ENCODE results near the gene SH3GLB2.

The SH3GLB2 gene

DNA sequence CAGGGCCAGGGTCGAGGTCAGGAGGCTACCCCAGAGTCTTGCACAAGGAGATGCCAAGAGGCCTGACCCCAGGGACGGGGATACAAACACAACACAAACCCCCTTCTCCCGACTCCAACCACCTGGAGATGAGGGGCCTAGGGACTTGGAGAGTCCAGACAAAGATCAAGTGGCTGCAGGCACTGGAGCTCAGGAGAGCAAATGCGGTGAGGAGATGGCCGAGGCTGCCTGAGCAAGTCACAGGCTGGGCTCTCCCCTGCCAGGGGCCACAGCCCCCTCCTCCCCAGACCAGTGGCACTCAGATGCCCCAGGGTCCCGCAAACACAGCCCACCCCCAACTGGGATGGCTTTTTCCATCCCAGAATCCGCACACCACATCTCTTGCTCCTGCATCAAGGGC, 15.8 kb downstream of the SH3GLB2 start:
- peaks cover 53% of the 10 kb centered on the region for H3K36me3 ChIP-seq (ENCODE audit: insufficient read depth, low read length)
- no peak overlapping the region for H3K9ac ChIP-seq (ENCODE audit: low read length)
- H3K4me3 ChIP-seq (ENCODE audit: low read depth in 1 of 2, low read length in 2 of 2): no peak overlapping the region

DNA sequence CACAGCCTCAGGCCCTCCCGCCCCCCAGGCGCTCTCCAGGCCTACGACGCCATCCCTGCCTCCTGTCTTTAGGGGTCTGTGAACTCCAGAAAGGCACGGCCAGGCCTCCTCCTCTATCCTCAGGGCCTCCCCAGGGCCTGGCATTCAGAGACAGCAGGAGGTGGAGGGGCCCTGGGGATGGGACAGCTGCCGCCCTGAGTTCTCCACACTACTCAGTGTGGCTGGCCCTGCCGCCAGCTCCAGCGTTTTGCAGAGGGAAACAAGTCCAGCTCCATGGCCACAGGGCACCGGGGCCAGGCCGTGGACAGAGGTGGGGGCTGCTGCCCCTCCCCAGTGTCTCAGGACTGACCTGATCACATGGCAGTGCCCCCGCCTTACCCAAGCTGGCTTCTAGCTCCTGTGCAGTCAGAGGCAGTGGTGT, 16.4 kb downstream of the SH3GLB2 start:
- H3K4me3 ChIP-seq (ENCODE audit: low read depth in 1 of 2, low read length in 2 of 2): no peak overlapping the region
- H3K9ac ChIP-seq (ENCODE audit: low read length): no peak overlapping the region
- peaks cover 53% of the 10 kb centered on the region for H3K36me3 ChIP-seq (ENCODE audit: insufficient read depth, low read length)
- peaks cover 6% of the 10 kb centered on the region for H3K4me1 ChIP-seq (ENCODE audit: insufficient read depth, low read length)
- no peaks in the 10 kb centered on the region for H3K9me3 ChIP-seq (ENCODE audit: low read length)
- H3K27ac ChIP-seq (ENCODE audit: low read depth, low read length): no peak overlapping the region
- H3K27me3 ChIP-seq (ENCODE audit: control insufficient read depth in 1 of 2, insufficient read depth in 2 of 2, low read length in 2 of 2): no peaks in the 10 kb centered on the region

More for the DNA sequence above, 15.8 kb downstream of the SH3GLB2 start:
- H3K9me3 ChIP-seq (ENCODE audit: low read length): no peaks in the 10 kb centered on the region
- no peaks in the 10 kb centered on the region for H3K27me3 ChIP-seq (ENCODE audit: control insufficient read depth in 1 of 2, insufficient read depth in 2 of 2, low read length in 2 of 2)
- peaks cover under 1% of the 10 kb centered on the region for H3K4me1 ChIP-seq (ENCODE audit: insufficient read depth, low read length)
- no peak overlapping the region for H3K27ac ChIP-seq (ENCODE audit: low read depth, low read length)

DNA sequence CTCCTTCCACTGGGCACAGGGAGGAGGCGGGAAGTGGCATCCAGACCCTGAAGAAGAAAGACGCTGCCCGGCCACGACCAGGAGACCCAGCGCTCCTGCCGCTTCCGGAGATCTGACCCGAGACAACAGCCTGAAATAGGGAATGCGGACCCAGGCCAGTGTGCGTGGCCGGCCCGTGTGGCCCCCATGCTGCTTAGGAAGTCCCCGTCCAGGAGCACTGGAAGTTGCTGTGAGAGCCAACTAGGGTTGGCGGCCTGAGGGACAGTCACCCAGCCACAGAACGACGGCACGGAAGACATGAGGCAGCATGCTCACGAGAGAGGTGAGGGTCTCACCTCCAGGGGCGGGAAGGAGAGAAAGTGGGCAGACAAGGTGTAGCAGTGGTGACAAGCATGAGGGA, 17.0 kb downstream of the SH3GLB2 start:
- Histone ChIP-seq H3K4me3 (ENCODE audit: low read depth in 1 of 2, low read length in 2 of 2) (no peak overlapping the region), H3K9me3 (ENCODE audit: low read length) (no peaks in the 10 kb centered on the region), H3K4me1 (ENCODE audit: insufficient read depth, low read length) (peaks cover 11% of the 10 kb centered on the region), H3K9ac (ENCODE audit: low read length) (no peak overlapping the region), H3K36me3 (ENCODE audit: insufficient read depth, low read length) (peaks cover 54% of the 10 kb centered on the region), H3K27ac (ENCODE audit: low read depth, low read length) (no peak overlapping the region), H3K27me3 (ENCODE audit: control insufficient read depth in 1 of 2, insufficient read depth in 2 of 2, low read length in 2 of 2) (no peaks in the 10 kb centered on the region)

DNA sequence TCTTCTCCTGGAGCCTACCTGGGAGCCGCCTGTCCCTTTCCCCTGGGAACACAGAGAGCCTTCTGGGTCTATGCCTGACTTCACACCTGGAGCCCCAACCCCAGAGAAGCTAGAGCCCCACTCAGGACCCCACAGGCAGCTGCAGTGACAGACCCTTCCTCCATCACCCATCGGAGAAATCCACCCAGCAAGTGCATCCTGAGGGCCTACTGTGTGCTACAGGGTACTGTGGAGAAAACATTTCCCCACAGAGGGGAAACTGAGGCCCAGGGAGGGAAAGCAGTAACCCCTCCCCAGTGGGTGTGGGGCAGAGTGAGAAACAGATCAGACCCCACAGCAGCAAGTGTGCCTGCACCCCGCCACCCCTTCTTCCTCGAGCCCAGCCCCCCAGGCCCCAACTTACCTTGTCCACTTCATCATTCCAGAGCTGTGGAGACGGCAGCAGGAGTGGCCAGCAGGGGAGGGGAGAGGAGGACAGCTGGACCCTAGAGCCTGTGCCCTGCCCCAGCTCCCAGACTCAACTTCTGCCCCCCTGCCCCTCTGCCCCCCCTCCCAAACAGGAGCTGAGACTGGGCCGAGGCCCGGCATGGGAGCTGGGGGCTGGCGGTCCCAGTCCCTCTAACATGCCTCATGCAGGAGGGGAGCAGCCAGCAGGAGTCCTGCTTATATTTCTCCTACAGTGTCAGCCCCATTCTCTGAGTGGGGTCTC, 17.7 kb downstream of the SH3GLB2 start:
- H3K4me3 ChIP-seq (ENCODE audit: low read depth in 1 of 2, low read length in 2 of 2): no peak overlapping the region
- no peaks in the 10 kb centered on the region for H3K9me3 ChIP-seq (ENCODE audit: low read length)
- peaks cover 60% of the 10 kb centered on the region for H3K36me3 ChIP-seq (ENCODE audit: insufficient read depth, low read length)
- H3K9ac ChIP-seq (ENCODE audit: low read length): no peak overlapping the region
- H3K27ac ChIP-seq (ENCODE audit: low read depth, low read length): no peak overlapping the region
- no peaks in the 10 kb centered on the region for H3K27me3 ChIP-seq (ENCODE audit: control insufficient read depth in 1 of 2, insufficient read depth in 2 of 2, low read length in 2 of 2)
- H3K4me1 ChIP-seq (ENCODE audit: insufficient read depth, low read length): peaks cover 11% of the 10 kb centered on the region

DNA sequence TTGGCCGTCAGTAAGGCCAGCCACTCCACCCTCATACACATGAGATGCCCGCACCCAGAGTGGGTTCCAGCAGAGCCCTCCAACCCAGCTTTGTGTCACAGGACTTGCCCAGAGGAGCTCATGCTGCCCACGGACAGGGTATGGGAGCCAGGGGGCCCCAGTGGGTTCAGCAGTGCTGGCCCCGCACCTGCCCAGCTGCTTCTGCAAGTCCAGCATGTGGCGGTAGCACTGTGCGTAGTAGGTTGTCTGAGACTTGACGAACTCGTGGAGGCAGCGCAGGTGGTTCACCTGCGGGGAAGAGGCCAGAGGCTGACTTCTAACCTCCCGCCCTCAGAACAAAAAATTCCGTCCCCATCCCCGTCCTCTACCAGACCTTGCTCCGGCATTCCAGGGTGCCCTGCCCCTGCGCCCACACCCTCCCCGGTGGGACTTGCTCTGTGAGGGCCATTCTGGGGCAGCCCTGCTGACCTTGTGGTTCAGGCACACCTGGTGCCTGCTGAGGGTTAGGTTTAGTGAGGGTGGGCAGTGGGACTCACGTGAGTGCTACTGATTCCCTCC, 18.5 kb downstream of the SH3GLB2 start:
- Histone ChIP-seq H3K9ac (ENCODE audit: low read length) (no peak overlapping the region), H3K9me3 (ENCODE audit: low read length) (no peaks in the 10 kb centered on the region), H3K36me3 (ENCODE audit: insufficient read depth, low read length) (peaks cover 55% of the 10 kb centered on the region), H3K27ac (ENCODE audit: low read depth, low read length) (no peak overlapping the region), H3K4me1 (ENCODE audit: insufficient read depth, low read length) (peaks cover 11% of the 10 kb centered on the region), H3K27me3 (ENCODE audit: control insufficient read depth in 1 of 2, insufficient read depth in 2 of 2, low read length in 2 of 2) (no peaks in the 10 kb centered on the region), H3K4me3 (ENCODE audit: low read depth in 1 of 2, low read length in 2 of 2) (no peak overlapping the region)

DNA sequence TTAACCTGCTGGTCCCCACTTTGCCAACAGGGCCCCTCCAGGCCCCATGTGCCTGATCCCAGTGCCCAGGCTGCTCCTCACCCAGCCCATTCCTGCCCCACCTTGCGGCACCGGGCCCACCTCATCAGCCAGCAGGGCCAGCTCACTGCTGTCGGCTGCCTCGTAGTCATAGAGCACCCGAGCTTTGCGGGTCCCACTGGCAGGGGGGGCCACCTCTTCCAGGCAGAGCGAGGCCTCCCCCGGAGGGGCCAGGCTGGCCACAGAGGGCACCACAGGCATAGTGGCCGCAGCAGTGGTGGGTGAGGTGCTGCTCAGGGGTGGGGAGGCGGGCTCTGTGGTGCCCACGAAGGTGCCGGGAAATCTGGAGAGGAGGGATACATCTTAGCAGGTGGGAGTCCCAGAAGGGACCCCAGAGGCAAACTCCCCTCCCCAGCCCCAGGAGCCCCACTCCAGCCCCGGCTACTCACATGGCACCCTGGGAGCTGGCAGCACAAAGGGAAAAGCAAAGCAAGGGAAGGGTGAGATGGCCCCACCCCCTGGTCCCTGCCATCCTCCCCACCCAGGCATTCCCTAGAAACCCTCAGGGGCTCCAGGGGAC, 19.0 kb downstream of the SH3GLB2 start:
- peaks cover 49% of the 10 kb centered on the region for H3K36me3 ChIP-seq (ENCODE audit: insufficient read depth, low read length)
- no peak overlapping the region for H3K9ac ChIP-seq (ENCODE audit: low read length)
- no peak overlapping the region for H3K4me3 ChIP-seq (ENCODE audit: low read depth in 1 of 2, low read length in 2 of 2)
- no peaks in the 10 kb centered on the region for H3K9me3 ChIP-seq (ENCODE audit: low read length)
- H3K4me1 ChIP-seq (ENCODE audit: insufficient read depth, low read length): peaks cover 11% of the 10 kb centered on the region
- H3K27ac ChIP-seq (ENCODE audit: low read depth, low read length): no peak overlapping the region
- no peaks in the 10 kb centered on the region for H3K27me3 ChIP-seq (ENCODE audit: control insufficient read depth in 1 of 2, insufficient read depth in 2 of 2, low read length in 2 of 2)

DNA sequence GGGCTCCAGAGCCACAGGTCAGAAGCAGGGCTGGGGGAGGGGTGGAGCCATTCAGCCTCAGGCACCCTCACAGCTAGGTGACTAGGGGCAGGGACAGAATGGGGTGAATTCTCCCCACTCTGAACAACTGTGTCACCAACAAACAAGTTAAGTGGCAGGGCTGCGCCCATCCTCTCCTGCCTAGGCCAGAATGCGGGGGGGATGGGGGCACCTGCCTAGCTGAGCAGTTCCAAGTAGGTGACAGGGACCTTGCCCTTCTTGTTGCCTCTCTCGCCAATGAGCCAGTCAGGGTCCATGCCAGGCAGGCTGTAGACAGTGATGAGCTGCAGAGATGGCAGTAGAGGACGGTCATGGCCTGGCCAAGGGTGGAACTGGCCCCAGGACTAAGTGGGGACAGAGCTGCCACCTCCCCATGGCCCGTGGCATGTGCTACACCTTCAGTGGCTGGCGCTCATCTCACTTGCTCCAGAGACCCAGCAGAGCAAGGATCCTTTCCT, 19.6 kb downstream of the SH3GLB2 start:
- Histone ChIP-seq H3K27me3 (ENCODE audit: control insufficient read depth in 1 of 2, insufficient read depth in 2 of 2, low read length in 2 of 2) (no peaks in the 10 kb centered on the region), H3K27ac (ENCODE audit: low read depth, low read length) (no peak overlapping the region), H3K4me1 (ENCODE audit: insufficient read depth, low read length) (peaks cover 11% of the 10 kb centered on the region), H3K9ac (ENCODE audit: low read length) (no peak overlapping the region), H3K9me3 (ENCODE audit: low read length) (no peaks in the 10 kb centered on the region), H3K36me3 (ENCODE audit: insufficient read depth, low read length) (peaks cover 43% of the 10 kb centered on the region), H3K4me3 (ENCODE audit: low read depth in 1 of 2, low read length in 2 of 2) (no peak overlapping the region)

DNA sequence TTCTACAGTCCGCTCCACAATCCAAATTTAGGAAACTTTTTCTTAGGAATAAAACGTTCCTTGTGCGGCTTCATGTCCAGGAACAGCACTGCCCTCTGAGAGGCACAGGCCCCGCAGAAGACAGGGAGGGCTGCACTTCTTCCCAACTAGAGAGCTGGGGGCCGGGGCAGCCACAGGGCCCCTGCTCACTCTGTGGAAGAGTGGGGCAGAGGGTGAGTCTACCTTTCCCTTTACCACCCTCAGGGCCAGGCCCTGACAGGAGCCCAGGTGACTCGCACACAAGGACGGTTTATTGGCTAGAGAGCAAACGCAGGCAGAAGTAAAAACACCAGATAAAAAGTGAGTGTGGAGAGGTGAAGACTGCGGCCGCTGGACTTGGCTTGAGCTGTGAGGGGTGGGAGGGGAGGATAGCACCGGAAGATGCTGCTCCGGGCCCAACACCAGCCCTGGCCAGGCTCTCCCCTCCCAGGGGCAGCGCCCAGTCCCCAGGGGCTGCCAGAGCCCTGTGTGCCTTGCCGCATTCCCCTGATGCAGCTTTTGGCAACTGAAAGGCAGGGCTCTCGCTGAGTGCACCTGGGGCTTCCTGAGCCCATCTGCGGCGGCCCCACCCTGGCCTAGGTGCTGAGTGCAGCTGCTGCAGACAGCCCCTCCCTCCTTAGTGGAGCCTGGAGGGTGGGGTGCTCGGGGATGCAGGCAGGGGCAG, 20.2 kb downstream of the SH3GLB2 start:
- Histone ChIP-seq H3K27ac (ENCODE audit: low read depth, low read length) (no peak overlapping the region), H3K27me3 (ENCODE audit: control insufficient read depth in 1 of 2, insufficient read depth in 2 of 2, low read length in 2 of 2) (no peaks in the 10 kb centered on the region), H3K9ac (ENCODE audit: low read length) (no peak overlapping the region), H3K4me1 (ENCODE audit: insufficient read depth, low read length) (peaks cover 11% of the 10 kb centered on the region), H3K36me3 (ENCODE audit: insufficient read depth, low read length) (peaks cover 42% of the 10 kb centered on the region), H3K9me3 (ENCODE audit: low read length) (no peaks in the 10 kb centered on the region), H3K4me3 (ENCODE audit: low read depth in 1 of 2, low read length in 2 of 2) (no peak overlapping the region)

DNA sequence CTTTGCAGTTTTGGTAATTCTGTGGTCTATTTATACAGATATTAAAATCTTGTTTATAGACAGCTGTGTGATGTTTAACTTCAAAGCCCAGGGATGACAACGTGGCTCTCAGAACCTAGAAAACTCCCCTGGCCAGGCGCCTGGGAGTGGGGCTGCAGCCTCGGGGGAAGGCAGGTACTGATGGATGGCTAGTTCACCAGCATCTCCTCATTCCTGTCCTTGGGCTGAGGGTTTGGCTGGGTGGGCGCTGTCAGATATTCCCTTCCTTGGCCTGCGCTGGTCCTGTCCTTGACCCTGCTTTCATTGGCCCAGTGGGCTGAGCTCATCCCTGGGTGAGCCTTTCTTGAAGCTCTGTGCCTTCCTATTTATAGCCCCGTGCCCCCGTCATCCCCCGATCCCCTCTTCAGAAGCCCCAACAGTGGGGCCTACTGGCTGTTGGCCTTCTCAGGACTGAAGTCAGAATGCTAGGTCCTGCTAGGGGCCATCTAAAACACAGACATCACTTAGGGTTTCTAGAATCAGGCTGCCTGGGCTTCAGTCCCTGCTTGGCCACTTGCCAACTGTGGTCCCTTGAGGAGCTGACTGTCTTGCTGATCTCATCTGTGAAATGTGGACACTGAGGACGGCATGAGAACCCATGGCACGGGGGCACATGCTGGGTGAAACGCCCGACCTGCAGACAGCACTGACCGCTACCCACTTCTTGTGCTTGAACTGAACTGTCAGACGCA, 20.9 kb downstream of the SH3GLB2 start:
- no peaks in the 10 kb centered on the region for H3K27me3 ChIP-seq (ENCODE audit: control insufficient read depth in 1 of 2, insufficient read depth in 2 of 2, low read length in 2 of 2)
- H3K4me1 ChIP-seq (ENCODE audit: insufficient read depth, low read length): peaks cover 11% of the 10 kb centered on the region
- H3K4me3 ChIP-seq (ENCODE audit: low read depth in 1 of 2, low read length in 2 of 2): no peak overlapping the region
- peaks cover 41% of the 10 kb centered on the region for H3K36me3 ChIP-seq (ENCODE audit: insufficient read depth, low read length)
- no peak overlapping the region for H3K9ac ChIP-seq (ENCODE audit: low read length)
- H3K9me3 ChIP-seq (ENCODE audit: low read length): no peaks in the 10 kb centered on the region
- peak overlapping the region; percentile 66 for H3K27ac ChIP-seq (ENCODE audit: low read depth, low read length)

DNA sequence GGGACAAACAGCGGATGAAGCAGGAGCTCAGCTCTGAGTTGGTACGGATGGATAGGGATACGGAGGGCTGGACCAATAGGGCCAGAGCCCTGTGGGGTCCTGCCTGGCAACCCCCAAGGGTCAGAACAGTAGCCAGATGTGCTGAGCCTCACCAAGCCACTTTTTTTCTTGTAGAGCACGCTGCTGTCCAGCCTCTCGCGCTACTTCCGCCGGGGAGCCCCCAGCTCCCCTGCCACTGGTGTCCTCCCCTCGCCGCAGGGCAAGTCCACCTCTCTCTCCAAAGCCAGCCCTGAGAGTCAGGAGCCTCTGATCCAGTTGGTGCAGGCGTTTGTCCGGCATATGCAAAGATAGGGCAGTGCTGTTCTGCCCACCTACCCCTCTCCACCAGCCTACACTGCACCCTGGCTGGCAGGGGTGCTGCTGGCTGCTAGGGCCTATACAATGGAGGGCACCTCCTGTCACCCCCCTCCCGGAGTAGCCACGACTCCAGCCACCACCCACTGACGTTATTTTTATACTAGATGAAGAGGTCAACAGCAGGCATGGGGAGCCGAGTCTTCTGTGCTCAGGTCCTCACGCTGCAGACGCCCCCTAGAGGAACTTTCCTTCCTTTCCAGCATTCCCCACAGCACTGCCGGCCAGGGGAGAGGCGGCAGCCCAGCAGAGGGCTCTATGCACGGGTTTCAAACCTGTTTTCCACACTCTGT, 21.6 kb downstream of the SH3GLB2 start:
- peak overlapping the region; percentile 66 for H3K27ac ChIP-seq (ENCODE audit: low read depth, low read length)
- no peak overlapping the region for H3K9ac ChIP-seq (ENCODE audit: low read length)

More for the DNA sequence above, 21.6 kb downstream of the SH3GLB2 start:
- H3K36me3 ChIP-seq (ENCODE audit: insufficient read depth, low read length): peaks cover 44% of the 10 kb centered on the region
- no peaks in the 10 kb centered on the region for H3K27me3 ChIP-seq (ENCODE audit: control insufficient read depth in 1 of 2, insufficient read depth in 2 of 2, low read length in 2 of 2)
- H3K4me3 ChIP-seq (ENCODE audit: low read depth in 1 of 2, low read length in 2 of 2): no peak overlapping the region
- peaks cover 11% of the 10 kb centered on the region for H3K4me1 ChIP-seq (ENCODE audit: insufficient read depth, low read length)
- no peaks in the 10 kb centered on the region for H3K9me3 ChIP-seq (ENCODE audit: low read length)
